Spleen (tissue), 7 donors: ENCODE measurements around the gene DRAM1.

Experiments used
- CTCF ChIP-seq, 11 experiments: fragments of 200-600 bp in 7 of 11; fragments of 450-650 bp in 4 of 11; sonication (generic) in 4 of 11; IDR thresholded peaks in 8 of 11; conservative IDR thresholded peaks in 3 of 11; 1 replicate in 7 of 11; 2 replicates in 4 of 11; pipeline versions ENCODE4 v1.4.0 to v1.8.0; 2016 to 2021; ENCODE audit warnings: antibody characterized with exemption in 11 of 11, inconsistent platforms in 4 of 11, mild to moderate bottlenecking in 1 of 11
- POLR2A ChIP-seq, 3 donors: fragments of 450-650 bp; IDR thresholded peaks; one replicate each; pipeline ENCODE4 v1.5.1; 2017; ENCODE audit warnings: antibody characterized with exemption in 3 of 3, mild to moderate bottlenecking in 1 of 3
- POLR2AphosphoS5 ChIP-seq, 3 donors: sonication (generic); formaldehyde crosslinking; IDR thresholded peaks; one replicate each; pipeline ENCODE4 v1.5.1; 2017; ENCODE audit warnings: antibody characterized with exemption in 3 of 3
- donor health status: DM: no; HTN: no; CAD: no; lungs with moderate emphysema.
- donor health status: DM: no; HTN: no; CAD: no.
- donor health status: DM: no; HTN: no; CAD: no.

GRCh38 chr12:101830367-101831325, 46.7 kb upstream of the DRAM1 start, which contains the start of gene GNPTAB:
- TF ChIP-seq CTCF (IDR thresholded peaks at IDR 0.05 in 8 of 11, conservative IDR thresholded peaks at IDR 0.05 in 3 of 11) (peak; percentile 82 to 97 (median 92)), POLR2AphosphoS5 (IDR thresholded peaks at IDR 0.05) (peak; percentile 45 to 79 (median 71)), POLR2A (IDR thresholded peaks at IDR 0.05) (no peak)
